Posterior vena cava (tissue), 2 donors: ENCODE data around the gene CLIC1. TPM values are rescaled to one million over a fixed set of nuclear protein-coding genes. Genes with fewer than 3 reads are reported as not detected.

ENCODE experiments used
- DNase-seq: peaks from one replicate; pipeline ENCODE4 v3.0.0-alpha.2; 2020; ENCODE audit warnings: low spot score
- intact Hi-C, 2 donors: fragments of 100-400 bp; cut with DNase I; formaldehyde crosslinking; loops; one replicate each; pipeline versions ENCODE4 v1.14.1 to v1.14.2; 2022 to 2023
- total RNA-seq, 2 donors: library from RNA; stranded (reverse); fragmentation: NEBNext Ultra II Directional; extraction: Animal tissue kit (Norgen Biotek cat#: 25700); gene quantifications; one replicate each; pipeline ENCODE4 v1.2.1, GENCODE V29; 2021
- donor health status: DM: yes; HTN: yes; CAD: no.
- donor health status: DM: yes; HTN: yes; CAD: no.

The CLIC1 gene
- total RNA-seq, 2 donors from 2014 or later = 272 to 402 TPM

DNA sequence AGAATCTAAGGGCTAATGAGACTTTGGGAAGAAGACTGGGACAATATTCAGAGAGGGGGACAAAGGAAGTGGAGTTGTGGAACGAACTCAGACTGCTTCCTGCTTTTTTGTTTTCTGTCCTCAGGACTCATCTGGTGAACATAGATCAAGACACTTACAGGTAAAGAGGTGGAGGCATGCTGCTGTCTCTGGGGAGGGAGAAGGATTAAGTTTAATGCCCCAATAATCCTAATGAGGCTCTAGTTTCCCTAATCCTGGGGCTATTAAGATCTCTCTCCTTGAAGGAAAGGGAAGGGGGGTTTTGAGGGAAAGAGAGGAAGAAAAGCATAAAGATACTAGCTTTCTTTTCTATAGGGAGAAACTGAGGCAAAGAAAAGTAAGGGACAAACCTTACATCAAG lies 8.1 kb upstream of the CLIC1 start:
- no peak for DNase-seq
- intact Hi-C loops = no loop called here

DNA sequence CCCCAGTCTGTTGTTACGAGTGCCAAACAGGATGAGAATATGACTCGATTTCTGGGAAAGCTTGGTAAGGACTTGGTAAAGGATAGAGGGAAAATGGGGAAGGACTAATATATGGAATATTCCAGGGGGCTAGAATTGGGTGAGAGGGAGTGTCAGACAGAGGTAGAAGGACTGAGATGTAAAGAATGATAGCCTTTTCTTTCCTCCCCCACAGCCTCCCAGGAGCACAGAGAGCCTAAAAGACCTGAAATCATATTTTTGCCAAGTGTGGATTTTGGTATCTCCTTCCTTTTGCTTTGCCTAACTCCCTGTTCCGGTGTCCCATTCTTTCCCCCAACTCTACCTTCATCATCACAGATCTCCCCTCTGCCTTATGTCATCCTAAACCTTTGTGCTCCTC lies 6.6 kb upstream of the CLIC1 start:
- no peak for DNase-seq
- intact Hi-C loops = no loop called here

- intact Hi-C loops = no loop called here
- no peak for DNase-seq
These were observed 5.5 kb upstream of the CLIC1 start for GRCh38 chr6:31741815-31742214.

GRCh38 chr6:31740397-31741223 lies 4.3 kb upstream of the CLIC1 start:
- DNase-seq = no peak
- intact Hi-C loops = no loop called here

DNA sequence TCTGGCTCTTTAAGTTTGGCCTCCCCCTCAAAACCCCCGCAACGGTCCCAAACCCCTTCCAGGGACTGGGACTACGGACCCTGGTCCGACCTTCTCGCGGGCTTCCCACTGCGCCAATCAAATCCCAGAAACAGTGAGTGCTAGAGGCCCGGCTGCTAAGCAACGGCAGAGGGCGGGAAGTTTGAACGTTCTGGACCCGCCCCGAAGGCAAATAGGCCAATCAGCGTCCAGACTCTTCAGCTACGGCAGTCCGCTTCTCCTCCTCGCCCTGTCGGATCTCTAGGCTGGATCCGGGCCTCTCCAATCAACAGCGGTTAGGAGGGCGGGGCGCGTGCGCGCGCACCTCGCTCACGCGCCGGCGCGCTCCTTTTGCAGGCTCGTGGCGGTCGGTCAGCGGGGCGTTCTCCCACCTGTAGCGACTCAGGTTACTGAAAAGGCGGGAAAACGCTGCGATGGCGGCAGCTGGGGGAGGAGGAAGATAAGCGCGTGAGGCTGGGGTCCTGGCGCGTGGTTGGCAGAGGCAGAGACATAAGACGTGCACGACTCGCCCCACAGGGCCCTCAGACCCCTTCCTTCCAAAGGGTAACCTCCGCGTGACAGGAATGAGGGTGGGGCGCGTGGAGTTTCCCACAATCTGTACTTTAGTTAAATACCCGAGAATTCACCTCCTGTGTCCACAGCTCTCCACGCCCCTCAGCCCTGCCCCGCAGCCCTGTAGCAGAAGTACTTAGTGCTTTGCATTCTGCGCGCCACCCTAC lies 3.5 kb upstream of the CLIC1 start, which contains the start of gene MSH5:
TSS of gene MSH5 (plus strand) at position 367 of the 758 bp plus-strand sequence. CDS start 462 bp downstream, outside the sequence.
- intact Hi-C loops = loop anchor here in 1 of 2 donors (10.0 kb wide), 1 partner anchor 55 kb away; the partner anchor contains the start of gene VARS1

GRCh38 chr6:31737991-31738979 lies 2.0 kb upstream of the CLIC1 start:
- DNase-seq = no peak
- intact Hi-C loops = loop anchor here in 1 of 2 donors (10.0 kb wide), 1 partner anchor 57 kb away; the partner anchor contains the start of gene VARS1

More for the DNA sequence above, 3.5 kb upstream of the CLIC1 start, which contains the start of gene MSH5:
- DNase-seq = peak; percentile 99

- DNase-seq = no peak
- intact Hi-C loops = loop anchor here in 1 of 2 donors (10.0 kb wide), 1 partner anchor 57 kb away; the partner anchor contains the start of gene VARS1
These were observed 1.1 kb upstream of the CLIC1 start for GRCh38 chr6:31737315-31737990.

GRCh38 chr6:31736768-31737314 lies 511 bp upstream of the CLIC1 start:
- no peak for DNase-seq
- intact Hi-C loops = loop anchor here in 1 of 2 donors (10.0 kb wide), 1 partner anchor 58 kb away; the partner anchor contains the start of gene VARS1

GRCh38 chr6:31734821-31735406 lies 1.4 kb downstream of the CLIC1 start:
- no peak for DNase-seq

DNA sequence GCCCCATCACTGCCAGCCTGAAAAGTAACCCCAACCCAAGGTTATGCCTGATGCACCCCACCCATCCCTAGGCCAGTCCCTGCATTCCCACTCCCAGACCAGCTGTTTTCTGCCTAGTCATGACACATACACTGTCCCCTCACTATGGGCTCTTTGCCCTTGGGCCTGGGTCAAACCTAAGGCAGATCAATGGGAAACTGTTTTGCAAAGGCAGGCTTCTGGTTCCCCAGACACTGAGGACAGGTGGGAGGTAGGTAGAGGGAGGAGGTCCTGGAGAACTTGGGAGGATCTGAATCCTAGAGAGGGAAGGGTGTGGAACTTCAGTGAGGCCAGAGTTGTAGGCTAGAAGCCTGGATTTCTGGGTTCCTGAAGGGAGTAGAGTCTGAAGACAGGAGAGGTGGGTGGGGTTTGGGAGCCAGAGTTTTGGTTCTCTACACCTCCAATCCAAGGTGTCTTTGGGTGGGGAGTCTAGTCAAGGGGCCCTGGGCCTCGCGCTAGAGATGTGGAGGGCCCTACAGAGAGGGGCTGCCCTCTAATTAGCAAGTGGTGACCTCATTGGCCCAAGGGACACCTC lies 2.0 kb downstream of the CLIC1 start:
- intact Hi-C loops = loop anchor here in 1 of 2 donors (10.0 kb wide), 1 partner anchor 60 kb away; the partner anchor contains the start of gene VARS1
- no peak for DNase-seq

More at GRCh38 chr6:31734821-31735406, 1.4 kb downstream of the CLIC1 start:
- intact Hi-C loops = loop anchor here in 1 of 2 donors (10.0 kb wide), 1 partner anchor 60 kb away; the partner anchor contains the start of gene VARS1

DNA sequence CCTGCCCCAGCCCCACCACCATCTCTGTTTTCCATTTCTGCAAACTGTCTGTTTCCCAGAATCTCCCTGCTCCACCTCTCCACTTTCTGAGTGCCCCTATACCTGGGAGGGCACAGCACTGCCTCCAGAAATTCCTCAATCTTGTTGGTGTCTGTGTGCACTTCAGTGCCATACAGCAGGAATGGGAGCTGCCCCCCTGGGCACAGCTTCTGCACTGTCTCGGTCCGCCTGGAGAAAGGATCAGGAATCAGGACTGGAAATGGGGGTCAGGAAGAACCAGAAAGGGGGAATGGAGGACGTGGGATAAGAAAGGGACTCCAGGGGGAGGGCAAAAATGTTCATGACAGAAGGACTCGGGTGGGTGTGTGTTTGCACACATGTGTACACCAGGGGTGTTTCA lies 2.6 kb downstream of the CLIC1 start:
- intact Hi-C loops = loop anchor here (1.0 to 10.0 kb wide), 2 partner anchors 20 to 61 kb away; partner anchors contain the start of gene VARS1 (in 1 of the 2)
- DNase-seq = no peak

DNA sequence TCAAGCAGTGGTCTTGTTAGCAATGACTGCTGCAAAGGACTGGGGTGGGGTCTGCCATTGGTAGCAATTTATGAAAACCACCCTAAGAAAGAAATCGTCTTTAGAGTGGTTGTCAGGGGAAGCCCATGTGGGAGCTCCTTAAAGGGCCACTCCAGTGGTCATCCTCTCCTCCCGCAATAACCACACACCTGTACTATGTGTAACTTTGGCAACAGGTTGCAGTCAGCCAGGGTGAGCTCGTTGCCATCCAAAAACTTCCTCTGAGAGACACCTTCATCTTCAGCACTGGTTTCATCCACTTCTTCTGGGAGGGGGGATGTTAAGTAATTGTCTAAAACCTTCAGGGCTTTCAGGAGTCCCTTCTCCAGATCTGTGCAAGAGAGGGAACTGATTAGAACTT lies 4.3 kb downstream of the CLIC1 start:
- no peak for DNase-seq
- intact Hi-C loops = loop anchor here in 1 of 2 donors (10.0 kb wide), 1 partner anchor 63 kb away; the partner anchor contains the start of gene VARS1

GRCh38 chr6:31730631-31731086 lies 5.7 kb downstream of the CLIC1 start:
- no peak for DNase-seq

GRCh38 chr6:31729979-31730630 lies 6.2 kb downstream of the CLIC1 start:
- intact Hi-C loops = loop anchor here (10.0 kb wide), 2 partner anchors 65 to 725 kb away; partner anchors contain the start of gene VARS1 (in 2 of the 2)
- peak; percentile 97 for DNase-seq

More at GRCh38 chr6:31730631-31731086, 5.7 kb downstream of the CLIC1 start:
- intact Hi-C loops = loop anchor here in 1 of 2 donors (10.0 kb wide), 1 partner anchor 64 kb away; the partner anchor contains the start of gene VARS1

GRCh38 chr6:31729515-31729978 lies 6.8 kb downstream of the CLIC1 start:
- intact Hi-C loops = loop anchor here in 1 of 2 donors (10.0 kb wide), 2 partner anchors 65 to 725 kb away; partner anchors contain the start of gene VARS1
- DNase-seq = peak; percentile 98
